ENCODE data around the gene CD320.

Gene CD320

DNA sequence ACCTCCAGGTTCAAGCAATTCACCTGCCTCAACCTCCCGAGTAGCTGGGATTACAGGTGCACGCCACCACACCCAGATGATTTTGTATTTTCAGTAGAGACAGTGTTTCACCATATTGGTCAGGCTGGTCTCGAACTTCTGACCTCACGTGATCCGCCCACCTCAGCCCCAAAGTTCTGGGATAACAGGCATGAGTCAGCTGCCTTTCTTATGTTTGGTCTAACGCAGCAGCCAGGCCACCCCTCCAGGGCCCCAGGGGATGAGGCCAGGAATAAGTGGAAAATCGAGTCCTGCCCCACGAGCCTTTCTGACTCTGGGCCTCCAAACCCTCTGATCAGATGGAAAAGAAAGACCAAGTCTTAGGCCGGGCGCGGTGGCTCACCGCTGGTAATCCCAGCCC lies 54.5 kb downstream of the CD320 start:
- no peak for DNase-seq (ENCODE audit: low spot score)

DNA sequence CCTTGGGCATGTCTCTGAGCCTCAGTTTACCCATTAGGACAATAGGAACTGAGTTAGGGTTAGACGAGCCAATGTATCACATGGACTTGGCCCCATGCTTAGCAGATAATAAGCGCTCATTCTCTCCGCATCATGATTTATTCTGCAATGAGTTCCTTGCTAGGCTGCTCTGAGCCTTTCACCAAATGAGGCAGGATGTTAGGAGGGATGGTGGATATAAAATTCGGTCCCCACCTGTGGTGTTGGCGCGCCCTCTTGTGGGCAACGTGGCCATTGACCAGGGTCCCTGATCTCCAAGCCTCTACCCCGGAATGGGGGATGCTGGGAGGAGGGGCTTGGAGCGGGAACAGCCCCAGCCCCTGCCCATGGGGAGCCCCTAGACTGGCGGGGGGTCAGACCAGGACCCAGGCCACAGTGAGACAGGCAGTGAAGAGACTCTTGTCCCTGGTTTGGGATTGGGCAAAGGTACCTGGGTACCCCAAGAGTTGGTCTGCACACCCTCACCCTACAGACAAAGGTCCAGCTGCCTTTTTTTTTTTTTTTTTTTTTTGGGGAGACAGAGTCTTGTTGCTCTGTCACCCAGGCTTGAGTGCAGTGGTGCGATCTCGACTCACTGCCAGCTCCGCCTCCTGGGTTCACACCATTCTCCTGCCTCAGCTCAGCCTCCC lies 55.1 kb downstream of the CD320 start:
- peak; percentile 87 for DNase-seq (ENCODE audit: low spot score)
